A549 (cell line): Measurements from ENCODE around the gene DSCAML1. TPM values are rescaled to one million over a fixed set of nuclear protein-coding genes. Genes with fewer than 3 reads are reported as not detected.

Source experiments
- ATAC-seq, 2 experiments: fragments of 200-7000 bp in 1 of 2; fragments of >200 bp in 1 of 2; cut with Nextera tagmentation in 1 of 2; cut with Tn5 transposase in 1 of 2; 3 replicates each; pipeline versions ENCODE4 v1.8.0 to v1.9.1; 2018 to 2020; ENCODE audit warnings: mild to moderate bottlenecking in 1 of 2, moderate library complexity in 1 of 2
- CTCF ChIA-PET: fragments of 300-600 bp; sonication (Branson Sonifier 250); formaldehyde crosslinking; extraction: SDS; loops from one replicate; lab custom pipeline; 2021; ENCODE audit warnings: antibody characterized with exemption, inconsistent platforms; lab: Yijun Ruan, JAX
- POLR2A ChIA-PET: fragments of 350-600 bp; formaldehyde crosslinking; extraction: SDS; loops from one replicate; lab custom pipeline; 2021; ENCODE audit warnings: antibody characterized with exemption, inconsistent platforms; lab: Yijun Ruan, JAX
- DNase-seq, 2 experiments: peaks; one replicate each; pipeline versions ENCODE4 v3.0.0 to v3.0.0-alpha.2; 2011 to 2016; ENCODE audit warnings: low read depth in 1 of 2, low spot score in 1 of 2
- FAIRE-seq: peaks from 2 replicates; lab custom pipeline; 2011; peaks lifted over from hg19 to GRCh38; lab: Jason Lieb, UNC
- H3K27ac ChIP-seq, 2 experiments: fragments of >200 bp; sonication (Bioruptor Twin); formaldehyde crosslinking; 3 replicates each; pipeline ENCODE4 v1.5.1; 2016 to 2017
- H3K4me1 ChIP-seq: fragments of >200 bp; sonication (Bioruptor Twin); formaldehyde crosslinking; 3 replicates; pipeline ENCODE4 v1.6.1; 2016
- H3K4me2 ChIP-seq: fragments of >200 bp; sonication (Bioruptor Twin); formaldehyde crosslinking; 3 replicates; pipeline ENCODE4 v1.6.1; 2016
- H3K4me3 ChIP-seq: fragments of >200 bp; sonication (Bioruptor Twin); formaldehyde crosslinking; 3 replicates; pipeline ENCODE4 v1.5.1; 2016
- H3K9me3 ChIP-seq: fragments of >200 bp; sonication (Bioruptor Twin); formaldehyde crosslinking; 3 replicates; pipeline ENCODE4 v1.6.1; 2016
- CBX2 ChIP-seq: fragments of 200-600 bp; sonication (generic); IDR thresholded peaks from 2 replicates; pipeline ENCODE4 v1.6.1; 2016; ENCODE audit warnings: low read depth, mild to moderate bottlenecking, borderline replicate concordance
- EHF ChIP-seq: fragments of 250-450 bp; sonication (Bioruptor Pico); IDR thresholded peaks from 2 replicates; pipeline ENCODE4 v1.5.0; 2020; ENCODE audit warnings: mild to moderate bottlenecking
- EP300 ChIP-seq, 2 experiments: fragments of >200 bp; sonication (Bioruptor Twin); formaldehyde crosslinking; IDR thresholded peaks; 2 replicates in 1 of 2; 3 replicates in 1 of 2; pipeline ENCODE4 v1.6.1; 2016 to 2017
- FOSL2 ChIP-seq, 2 experiments: fragments of 450-650 bp in 1 of 2; fragments of >200 bp in 1 of 2; sonication (Bioruptor Twin) in 1 of 2; formaldehyde crosslinking; IDR thresholded peaks; 2 replicates each; pipeline versions ENCODE4 v1.5.0 to v1.6.1; 2016 to 2020; ENCODE audit warnings: mild to moderate bottlenecking in 1 of 2, moderate library complexity in 1 of 2
- GATA3 ChIP-seq: IDR thresholded peaks from 2 replicates; pipeline ENCODE4 v1.6.1; 2012; ENCODE audit warnings: borderline replicate concordance
- JUNB ChIP-seq: fragments of >200 bp; sonication (Bioruptor Twin); formaldehyde crosslinking; IDR thresholded peaks from 2 replicates; pipeline ENCODE4 v1.6.1; 2016
- NFE2L2 ChIP-seq: fragments of 150-350 bp; conservative IDR thresholded peaks from 2 replicates; pipeline ENCODE4 v1.6.1; 2014; ENCODE audit warnings: low read length
- NR3C1 ChIP-seq: fragments of >200 bp; sonication (Bioruptor Twin); formaldehyde crosslinking; IDR thresholded peaks from 3 replicates; pipeline ENCODE4 v1.6.1; 2017
- PHF8 ChIP-seq: fragments of 200-600 bp; sonication (generic); IDR thresholded peaks from 2 replicates; pipeline ENCODE4 v1.6.1; 2016; ENCODE audit warnings: low read depth, mild to moderate bottlenecking, antibody characterized with exemption, moderate library complexity, borderline replicate concordance
- POLR2A ChIP-seq: IDR thresholded peaks from 2 replicates; pipeline ENCODE4 v1.6.1; 2012; ENCODE audit warnings: mild to moderate bottlenecking, low read length
- RAD21 ChIP-seq, 2 experiments: fragments of >200 bp in 1 of 2; sonication (Bioruptor Twin) in 1 of 2; formaldehyde crosslinking in 1 of 2; IDR thresholded peaks in 1 of 2; conservative IDR thresholded peaks in 1 of 2; 2 replicates in 1 of 2; 3 replicates in 1 of 2; pipeline ENCODE4 v1.6.1; 2012 to 2018; ENCODE audit warnings: inconsistent platforms in 1 of 2
- RNF2 ChIP-seq: fragments of 200-600 bp; sonication (generic); IDR thresholded peaks from 2 replicates; pipeline ENCODE4 v1.6.1; 2016; ENCODE audit warnings: low read depth, mild to moderate bottlenecking, antibody characterized with exemption, moderate library complexity, borderline replicate concordance
- TFCP2L1 ChIP-seq: fragments of 250-450 bp; sonication (Bioruptor Pico); IDR thresholded peaks from 2 replicates; pipeline ENCODE4 v1.5.0; 2021; ENCODE audit warnings: mild to moderate bottlenecking
- TP53 ChIP-seq: fragments of 250-450 bp; sonication (Bioruptor Pico); IDR thresholded peaks from 2 replicates; pipeline ENCODE4 v1.5.0; 2021; ENCODE audit warnings: mild to moderate bottlenecking, moderate library complexity
- ZC3H11A ChIP-seq: fragments of 450-650 bp; IDR thresholded peaks from 2 replicates; pipeline ENCODE4 v1.6.1; 2014; ENCODE audit warnings: antibody characterized with exemption, mild to moderate bottlenecking
- ZFP36 ChIP-seq: fragments of 450-650 bp; IDR thresholded peaks from 2 replicates; pipeline ENCODE4 v1.6.1; 2014; ENCODE audit warnings: borderline replicate concordance; ENCODE audit not compliant: partially characterized antibody
- ZNF302 ChIP-seq: fragments of 250-450 bp; sonication (Bioruptor Pico); IDR thresholded peaks from 2 replicates; pipeline ENCODE4 v1.9.0; 2021; ENCODE audit warnings: inconsistent platforms, mild to moderate bottlenecking, moderate library complexity
- ZSCAN20 ChIP-seq: fragments of 250-450 bp; sonication (Bioruptor Pico); IDR thresholded peaks from 2 replicates; pipeline ENCODE4 v1.8.0; 2022; ENCODE audit warnings: mild to moderate bottlenecking, moderate library complexity
- WGBS: methylation state at CpG from one replicate; pipeline ENCODE4 v1.1.6; 2017; ENCODE audit errors: missing lambda C conversion rate; 5-methylcytosine and 5-hydroxymethylcytosine counted together
- polyA plus RNA-seq, 4 experiments: library from polyadenylated mRNA; depleted of rRNA in 3 of 4; stranded (reverse); fragments of >200 nt; fragmentation: RNase III in 1 of 4; extraction: RNeasy Plus Mini Kit Qiagen cat#74134 plus additional on column Dnase treatment in 1 of 4; gene quantifications; 2 replicates in 3 of 4; 3 replicates in 1 of 4; pipeline ENCODE4 v1.2.3, GENCODE V29; 2011 to 2017
- TF ChIP-seq, protein P1 (sequence below): fragments of >200 bp; sonication (Bioruptor Twin); formaldehyde crosslinking; IDR thresholded peaks from 3 replicates; pipeline ENCODE4 v1.6.1; 2016
- TF ChIP-seq, protein P2 (sequence below): fragments of 150-350 bp; IDR thresholded peaks from 2 replicates; pipeline ENCODE4 v1.6.1; 2014; ENCODE audit warnings: low read depth, mild to moderate bottlenecking, low read length
- TF ChIP-seq, protein P3 (sequence below): fragments of 250-450 bp; sonication (Bioruptor Pico); IDR thresholded peaks from 2 replicates; pipeline ENCODE4 v1.5.0; 2020; ENCODE audit warnings: low read depth, mild to moderate bottlenecking, moderate library complexity
- TF ChIP-seq, protein P4 (sequence below): IDR thresholded peaks from 2 replicates; pipeline ENCODE4 v1.6.1; 2012
- TF ChIP-seq, protein P5 (sequence below): IDR thresholded peaks from 2 replicates; pipeline ENCODE4 v1.6.1; 2012
- TF ChIP-seq, protein P6 (sequence below): fragments of 250-450 bp; sonication (Bioruptor Pico); IDR thresholded peaks from 2 replicates; pipeline ENCODE4 v1.5.0; 2021; ENCODE audit warnings: mild to moderate bottlenecking, moderate library complexity, borderline replicate concordance

The DSCAML1 gene
- polyA plus RNA-seq, 2 of the 4 experiments (the other 2 are of a cell fraction), result 0.12 to 0.31 TPM

DNA sequence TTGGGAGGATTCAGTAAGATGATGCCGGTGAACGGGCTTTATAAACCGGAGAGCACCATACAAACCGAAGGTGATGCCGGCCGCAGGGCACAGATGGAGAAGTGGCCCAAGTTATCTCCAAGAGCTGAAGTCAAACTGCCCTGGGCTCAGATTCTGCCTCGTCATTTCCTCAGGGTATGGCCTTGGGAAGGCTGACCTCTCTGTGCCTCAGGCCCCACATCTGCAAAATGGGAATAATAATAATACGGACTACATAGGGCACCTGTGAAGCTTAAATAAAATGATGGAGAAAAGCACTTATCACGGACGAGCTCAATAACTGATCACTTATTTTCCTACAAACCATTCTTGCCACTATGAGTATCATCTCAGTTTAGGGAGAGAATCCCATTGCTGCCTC lies 29.9 kb downstream of the DSCAML1 start:
- Histone ChIP-seq H3K4me3 (no peak overlapping the region), H3K4me2 (no peak overlapping the region), H3K27ac (no peak overlapping the region), H3K9me3 (no peaks in the 10 kb centered on the region), H3K4me1 (no peaks in the 10 kb centered on the region)
- ATAC-seq (no peak), FAIRE-seq (no peak), DNase-seq (no peak)
- ChIA-PET POLR2A (no interaction called here), CTCF (no interaction called here)
- TF ChIP-seq NR3C1 (no peak), EP300 (IDR thresholded peaks at IDR 0.05) (no peak), ZFP36 (no peak), RNF2 (no peak), TFCP2L1 (CRISPR knock-in tag) (no peak), JUNB (no peak), RAD21 (conservative IDR thresholded peaks at IDR 0.05 in 1 of 2, IDR thresholded peaks at IDR 0.05 in 1 of 2) (no peak), PHF8 (no peak)
- TF ChIP-seq, protein P1, sequence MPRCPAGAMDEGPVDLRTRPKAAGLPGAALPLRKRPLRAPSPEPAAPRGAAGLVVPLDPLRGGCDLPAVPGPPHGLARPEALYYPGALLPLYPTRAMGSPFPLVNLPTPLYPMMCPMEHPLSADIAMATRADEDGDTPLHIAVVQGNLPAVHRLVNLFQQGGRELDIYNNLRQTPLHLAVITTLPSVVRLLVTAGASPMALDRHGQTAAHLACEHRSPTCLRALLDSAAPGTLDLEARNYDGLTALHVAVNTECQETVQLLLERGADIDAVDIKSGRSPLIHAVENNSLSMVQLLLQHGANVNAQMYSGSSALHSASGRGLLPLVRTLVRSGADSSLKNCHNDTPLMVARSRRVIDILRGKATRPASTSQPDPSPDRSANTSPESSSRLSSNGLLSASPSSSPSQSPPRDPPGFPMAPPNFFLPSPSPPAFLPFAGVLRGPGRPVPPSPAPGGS, result no peak
- TF ChIP-seq, protein P2, sequence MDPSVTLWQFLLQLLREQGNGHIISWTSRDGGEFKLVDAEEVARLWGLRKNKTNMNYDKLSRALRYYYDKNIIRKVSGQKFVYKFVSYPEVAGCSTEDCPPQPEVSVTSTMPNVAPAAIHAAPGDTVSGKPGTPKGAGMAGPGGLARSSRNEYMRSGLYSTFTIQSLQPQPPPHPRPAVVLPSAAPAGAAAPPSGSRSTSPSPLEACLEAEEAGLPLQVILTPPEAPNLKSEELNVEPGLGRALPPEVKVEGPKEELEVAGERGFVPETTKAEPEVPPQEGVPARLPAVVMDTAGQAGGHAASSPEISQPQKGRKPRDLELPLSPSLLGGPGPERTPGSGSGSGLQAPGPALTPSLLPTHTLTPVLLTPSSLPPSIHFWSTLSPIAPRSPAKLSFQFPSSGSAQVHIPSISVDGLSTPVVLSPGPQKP, result no peak
- WGBS, result 88% methylated on average over 10 of the region's 10 CpGs

DNA sequence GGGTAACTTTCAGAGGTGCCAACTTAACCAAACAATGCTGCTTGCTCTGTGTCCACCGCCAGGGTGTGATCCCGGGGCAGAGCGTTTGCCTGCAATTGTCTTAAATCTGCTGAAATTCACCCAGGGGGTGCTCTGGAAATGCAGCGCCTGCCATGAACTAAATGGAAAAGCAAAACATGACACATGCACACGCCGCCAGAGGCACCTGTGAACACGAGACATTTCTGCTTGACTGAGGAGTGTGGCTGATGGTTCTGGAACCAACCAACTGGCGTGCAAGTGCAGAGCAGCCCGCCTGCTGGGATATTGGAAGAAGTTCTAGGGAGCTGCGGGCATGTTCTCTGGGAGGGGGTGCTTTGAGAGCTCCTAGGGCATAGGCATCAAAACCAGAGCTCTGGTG lies 30.4 kb downstream of the DSCAML1 start:
- ChIA-PET POLR2A (no interaction called here), CTCF (no interaction called here)
- no peak overlapping the region for H3K27ac ChIP-seq
- no peak overlapping the region for H3K4me2 ChIP-seq
- FAIRE-seq (no peak), ATAC-seq (no peak), DNase-seq (no peak)
- 78% methylated on average over 9 of the region's 10 CpGs for WGBS
- H3K9me3 ChIP-seq, result no peaks in the 10 kb centered on the region
- no peaks in the 10 kb centered on the region for H3K4me1 ChIP-seq
- TF ChIP-seq, protein P3, sequence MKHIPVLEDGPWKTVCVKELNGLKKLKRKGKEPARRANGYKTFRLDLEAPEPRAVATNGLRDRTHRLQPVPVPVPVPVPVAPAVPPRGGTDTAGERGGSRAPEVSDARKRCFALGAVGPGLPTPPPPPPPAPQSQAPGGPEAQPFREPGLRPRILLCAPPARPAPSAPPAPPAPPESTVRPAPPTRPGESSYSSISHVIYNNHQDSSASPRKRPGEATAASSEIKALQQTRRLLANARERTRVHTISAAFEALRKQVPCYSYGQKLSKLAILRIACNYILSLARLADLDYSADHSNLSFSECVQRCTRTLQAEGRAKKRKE (CRISPR knock-in tag), result no peak
- TF ChIP-seq ZSCAN20 (CRISPR knock-in tag), result no peak
- TF ChIP-seq, protein P4, sequence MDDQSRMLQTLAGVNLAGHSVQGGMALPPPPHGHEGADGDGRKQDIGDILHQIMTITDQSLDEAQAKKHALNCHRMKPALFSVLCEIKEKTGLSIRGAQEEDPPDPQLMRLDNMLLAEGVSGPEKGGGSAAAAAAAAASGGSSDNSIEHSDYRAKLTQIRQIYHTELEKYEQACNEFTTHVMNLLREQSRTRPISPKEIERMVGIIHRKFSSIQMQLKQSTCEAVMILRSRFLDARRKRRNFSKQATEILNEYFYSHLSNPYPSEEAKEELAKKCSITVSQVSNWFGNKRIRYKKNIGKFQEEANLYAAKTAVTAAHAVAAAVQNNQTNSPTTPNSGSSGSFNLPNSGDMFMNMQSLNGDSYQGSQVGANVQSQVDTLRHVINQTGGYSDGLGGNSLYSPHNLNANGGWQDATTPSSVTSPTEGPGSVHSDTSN, result no peak
- TF ChIP-seq, protein P5, sequence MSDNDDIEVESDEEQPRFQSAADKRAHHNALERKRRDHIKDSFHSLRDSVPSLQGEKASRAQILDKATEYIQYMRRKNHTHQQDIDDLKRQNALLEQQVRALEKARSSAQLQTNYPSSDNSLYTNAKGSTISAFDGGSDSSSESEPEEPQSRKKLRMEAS, result no peak
- TF ChIP-seq, protein P6, sequence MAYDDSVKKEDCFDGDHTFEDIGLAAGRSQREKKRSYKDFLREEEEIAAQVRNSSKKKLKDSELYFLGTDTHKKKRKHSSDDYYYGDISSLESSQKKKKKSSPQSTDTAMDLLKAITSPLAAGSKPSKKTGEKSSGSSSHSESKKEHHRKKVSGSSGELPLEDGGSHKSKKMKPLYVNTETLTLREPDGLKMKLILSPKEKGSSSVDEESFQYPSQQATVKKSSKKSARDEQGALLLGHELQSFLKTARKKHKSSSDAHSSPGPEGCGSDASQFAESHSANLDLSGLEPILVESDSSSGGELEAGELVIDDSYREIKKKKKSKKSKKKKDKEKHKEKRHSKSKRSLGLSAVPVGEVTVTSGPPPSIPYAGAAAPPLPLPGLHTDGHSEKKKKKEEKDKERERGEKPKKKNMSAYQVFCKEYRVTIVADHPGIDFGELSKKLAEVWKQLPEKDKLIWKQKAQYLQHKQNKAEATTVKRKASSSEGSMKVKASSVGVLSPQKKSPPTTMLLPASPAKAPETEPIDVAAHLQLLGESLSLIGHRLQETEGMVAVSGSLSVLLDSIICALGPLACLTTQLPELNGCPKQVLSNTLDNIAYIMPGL (CRISPR knock-in tag), result no peak
- TF ChIP-seq TP53, result no peak
- TF ChIP-seq POLR2A, result no peak
- TF ChIP-seq FOSL2 (IDR thresholded peaks at IDR 0.05), result no peak
- TF ChIP-seq FOSL2 (CRISPR knock-in tag; IDR thresholded peaks at IDR 0.05), result no peak
- TF ChIP-seq ZNF302 (CRISPR knock-in tag), result no peak
- TF ChIP-seq ZC3H11A, result no peak
- TF ChIP-seq CBX2, result no peak
- TF ChIP-seq EHF (CRISPR knock-in tag), result no peak
- no peak for TF ChIP-seq TFCP2L1 (CRISPR knock-in tag)
- no peak for TF ChIP-seq GATA3
- no peak for TF ChIP-seq RAD21 (conservative IDR thresholded peaks at IDR 0.05 in 1 of 2, IDR thresholded peaks at IDR 0.05 in 1 of 2)
- TF ChIP-seq, protein P1, result no peak
- no peak for TF ChIP-seq NFE2L2
- H3K4me3 ChIP-seq, result no peak overlapping the region
